GM23338 (cell line): ENCODE measurements around the gene ENTPD3. TPM values are rescaled to one million over a fixed set of nuclear protein-coding genes. Genes with fewer than 3 reads are reported as not detected.

Experiments
- ATAC-seq: fragments of 200-7000 bp; cut with Tn5 transposase; 3 replicates; pipeline ENCODE4 v1.9.1; 2020
- DNase-seq: peaks from one replicate; pipeline ENCODE4 v3.0.0-alpha.2; 2015; ENCODE audit warnings: low spot score
- H2AFZ ChIP-seq: fragments of 200-600 bp; sonication (generic); 2 replicates; pipeline ENCODE4 v1.8.0; 2016; ENCODE audit warnings: antibody characterized with exemption, mild to moderate bottlenecking, moderate library complexity
- H3F3A ChIP-seq: fragments of 200-600 bp; sonication (generic); replicated peaks from 2 replicates; pipeline ENCODE4 v1.8.0; 2017; ENCODE audit warnings: antibody characterized with exemption, mixed run types, low read depth
- H3K27ac ChIP-seq: fragments of 200-600 bp; sonication (generic); 2 replicates; pipeline ENCODE4 v1.6.1; 2016; ENCODE audit warnings: low read depth
- H3K27me3 ChIP-seq: fragments of 200-600 bp; sonication (generic); 2 replicates; pipeline ENCODE4 v1.8.0; 2016; ENCODE audit warnings: mild to moderate bottlenecking, mixed run types, moderate library complexity; ENCODE audit not compliant: insufficient read depth
- H3K36me3 ChIP-seq: fragments of 200-600 bp; sonication (generic); 2 replicates; pipeline ENCODE4 v1.8.0; 2016; ENCODE audit warnings: mild to moderate bottlenecking; ENCODE audit not compliant: insufficient read depth
- H3K4me1 ChIP-seq: fragments of 200-600 bp; sonication (generic); 2 replicates; pipeline ENCODE4 v1.8.0; 2016; ENCODE audit warnings: mild to moderate bottlenecking, moderate library complexity; ENCODE audit not compliant: insufficient read depth
- H3K4me2 ChIP-seq: fragments of 200-600 bp; sonication (generic); 2 replicates; pipeline ENCODE4 v1.7.1; 2017; ENCODE audit warnings: mixed run types
- H3K4me3 ChIP-seq: fragments of 200-600 bp; sonication (generic); 2 replicates; pipeline ENCODE4 v1.6.1; 2016; ENCODE audit warnings: mixed run types
- H3K79me2 ChIP-seq: fragments of 200-600 bp; sonication (generic); replicated peaks from 2 replicates; pipeline ENCODE4 v1.8.0; 2017; ENCODE audit warnings: mild to moderate bottlenecking; ENCODE audit not compliant: insufficient read depth
- H3K9me2 ChIP-seq: fragments of 200-600 bp; sonication (generic); 2 replicates; pipeline ENCODE4 v1.8.0; 2017; ENCODE audit not compliant: insufficient read depth
- H4K20me1 ChIP-seq: fragments of 200-600 bp; sonication (generic); replicated peaks from 2 replicates; pipeline ENCODE4 v1.8.0; 2017; ENCODE audit warnings: mild to moderate bottlenecking; ENCODE audit not compliant: insufficient read depth
- H3K27ac Mint-ChIP-seq: 2 replicates; pipeline ENCODE4 v1.8.0; 2020; ENCODE audit warnings: inconsistent platforms, mild to moderate bottlenecking, moderate library complexity, mixed read lengths
- H3K27me3 Mint-ChIP-seq: 3 replicates; pipeline ENCODE4 v1.8.0; 2022; ENCODE audit warnings: low read depth, mild to moderate bottlenecking, moderate library complexity, mixed read lengths, inconsistent platforms; ENCODE audit not compliant: insufficient read depth, poor library complexity
- H3K36me3 Mint-ChIP-seq: 3 replicates; pipeline ENCODE4 v1.8.0; 2021; ENCODE audit warnings: low read depth, mild to moderate bottlenecking, inconsistent platforms, moderate library complexity, mixed read lengths
- H3K4me1 Mint-ChIP-seq: 3 replicates; pipeline ENCODE4 v1.8.0; 2020; ENCODE audit warnings: mild to moderate bottlenecking, inconsistent platforms, mixed read lengths
- H3K4me3 Mint-ChIP-seq: 3 replicates; pipeline ENCODE4 v1.8.0; 2021; ENCODE audit warnings: moderate library complexity, mild to moderate bottlenecking, inconsistent platforms, mixed read lengths
- H3K9me3 Mint-ChIP-seq: 3 replicates; pipeline ENCODE4 v1.8.0; 2020; ENCODE audit warnings: moderate library complexity, mild to moderate bottlenecking, inconsistent platforms, mixed read lengths
- CREB1 ChIP-seq: fragments of 250-450 bp; sonication (Bioruptor Pico); IDR thresholded peaks from 2 replicates; pipeline ENCODE4 v1.5.0; 2020; ENCODE audit warnings: low read depth, mild to moderate bottlenecking, moderate library complexity
- CTCF ChIP-seq, 2 experiments: fragments of 200-600 bp in 1 of 2; sonication (generic) in 1 of 2; conservative IDR thresholded peaks; 2 replicates each; pipeline versions ENCODE4 v1.5.1 to v1.6.1; 2016 to 2017; ENCODE audit warnings: antibody characterized with exemption in 2 of 2, low read depth in 2 of 2, mild to moderate bottlenecking in 2 of 2, moderate library complexity in 1 of 2
- EZH2 ChIP-seq: fragments of 200-600 bp; sonication (generic); IDR thresholded peaks from one replicate; pipeline ENCODE4 v1.8.0; 2017; ENCODE audit warnings: antibody characterized with exemption, mild to moderate bottlenecking, low read depth; ENCODE audit not compliant: unreplicated experiment
- JUNB ChIP-seq: IDR thresholded peaks from one replicate; pipeline ENCODE4 v1.6.1; 2016; ENCODE audit warnings: antibody characterized with exemption; ENCODE audit not compliant: unreplicated experiment
- NANOG ChIP-seq: IDR thresholded peaks from 2 replicates; pipeline ENCODE4 v1.6.1; 2016; ENCODE audit warnings: antibody characterized with exemption, borderline replicate concordance
- REST ChIP-seq: IDR thresholded peaks from one replicate; pipeline ENCODE4 v1.6.1; 2018; ENCODE audit warnings: antibody characterized with exemption; ENCODE audit not compliant: unreplicated experiment
- STAT1 ChIP-seq: IDR thresholded peaks from one replicate; pipeline ENCODE4 v1.6.1; 2016; ENCODE audit warnings: antibody characterized with exemption; ENCODE audit not compliant: unreplicated experiment
- ZNF114 ChIP-seq: fragments of 250-450 bp; sonication (Bioruptor Pico); IDR thresholded peaks from 2 replicates; pipeline ENCODE4 v1.5.0; 2020; ENCODE audit warnings: mild to moderate bottlenecking, moderate library complexity
- ZNF331 ChIP-seq: fragments of 250-450 bp; sonication (Bioruptor Pico); IDR thresholded peaks from 2 replicates; pipeline ENCODE4 v1.5.0; 2020; ENCODE audit warnings: low read depth, mild to moderate bottlenecking, moderate library complexity
- polyA plus RNA-seq: library from polyadenylated mRNA; unstranded; fragments of >200 nt; fragmentation: Nextera tagmentation; extraction: Ambion mirVana; gene quantifications from 2 replicates; pipeline ENCODE4 v1.2.1, GENCODE V29; 2016
- total RNA-seq: library from RNA; depleted of rRNA; stranded (reverse); fragments of >200 nt; shearing (Covaris generic); gene quantifications from 2 replicates; pipeline ENCODE4 v1.2.3, GENCODE V29; 2014
- TF ChIP-seq, protein P1 (sequence below): fragments of 250-450 bp; sonication (Bioruptor Pico); IDR thresholded peaks from 2 replicates; pipeline ENCODE4 v1.5.0; 2020; ENCODE audit warnings: mild to moderate bottlenecking, moderate library complexity

Gene ENTPD3
- total and polyA plus RNA-seq, 2 experiments from 2014 or later, result 0.32 to 0.63 TPM

DNA sequence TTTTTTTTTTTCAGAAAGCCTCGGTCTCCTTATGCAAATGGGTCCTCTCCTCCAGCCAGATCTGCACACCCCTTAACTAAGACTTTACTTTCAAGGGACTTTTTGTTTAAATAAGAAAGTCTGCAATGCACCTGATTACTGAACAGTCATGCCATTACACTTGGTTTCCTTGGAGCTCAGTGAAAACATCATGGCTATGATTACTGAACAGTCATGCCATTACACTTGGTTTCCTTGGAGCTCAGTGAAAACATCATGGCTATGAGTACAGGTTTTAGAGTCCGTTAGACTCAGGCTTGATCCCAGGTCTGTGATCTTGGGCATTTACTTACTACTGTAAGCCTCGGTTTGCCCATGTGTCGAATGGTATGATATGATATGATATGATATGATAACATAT lies 10.1 kb downstream of the ENTPD3 start:
- Histone ChIP-seq H3K4me2 (no peak overlapping the region), H3K4me1 (no peaks in the 10 kb centered on the region), H2AFZ (no peak overlapping the region), H3K4me3 (no peak overlapping the region), H3K36me3 (no peaks in the 10 kb centered on the region), H3K27me3 (no peaks in the 10 kb centered on the region), H3K9me2 (no peaks in the 10 kb centered on the region), H3F3A (no peaks in the 10 kb centered on the region), H3K79me2 (no peaks in the 10 kb centered on the region), H4K20me1 (no peaks in the 10 kb centered on the region), H3K27ac (no peak overlapping the region)
- no peak for ATAC-seq
- Mint-ChIP-seq H3K9me3 (no peaks in the 10 kb centered on the region), H3K4me1 (no peaks in the 10 kb centered on the region), H3K36me3 (no peaks in the 10 kb centered on the region; the same call in 2 of the 3 replicates), H3K27me3 (peaks cover 5% of the 10 kb centered on the region), H3K27ac (no peak overlapping the region), H3K4me3 (no peak overlapping the region)
- no peak for DNase-seq
- TF ChIP-seq JUNB (no peak), REST (no peak), CREB1 (no peak), EZH2 (no peak), ZNF114 (CRISPR knock-in tag) (no peak), CTCF (conservative IDR thresholded peaks at IDR 0.05; ENCODE audit: low read depth in 2 of 2) (no peak), ZNF331 (CRISPR knock-in tag) (no peak), NANOG (no peak), STAT1 (no peak)
- TF ChIP-seq, protein P1, sequence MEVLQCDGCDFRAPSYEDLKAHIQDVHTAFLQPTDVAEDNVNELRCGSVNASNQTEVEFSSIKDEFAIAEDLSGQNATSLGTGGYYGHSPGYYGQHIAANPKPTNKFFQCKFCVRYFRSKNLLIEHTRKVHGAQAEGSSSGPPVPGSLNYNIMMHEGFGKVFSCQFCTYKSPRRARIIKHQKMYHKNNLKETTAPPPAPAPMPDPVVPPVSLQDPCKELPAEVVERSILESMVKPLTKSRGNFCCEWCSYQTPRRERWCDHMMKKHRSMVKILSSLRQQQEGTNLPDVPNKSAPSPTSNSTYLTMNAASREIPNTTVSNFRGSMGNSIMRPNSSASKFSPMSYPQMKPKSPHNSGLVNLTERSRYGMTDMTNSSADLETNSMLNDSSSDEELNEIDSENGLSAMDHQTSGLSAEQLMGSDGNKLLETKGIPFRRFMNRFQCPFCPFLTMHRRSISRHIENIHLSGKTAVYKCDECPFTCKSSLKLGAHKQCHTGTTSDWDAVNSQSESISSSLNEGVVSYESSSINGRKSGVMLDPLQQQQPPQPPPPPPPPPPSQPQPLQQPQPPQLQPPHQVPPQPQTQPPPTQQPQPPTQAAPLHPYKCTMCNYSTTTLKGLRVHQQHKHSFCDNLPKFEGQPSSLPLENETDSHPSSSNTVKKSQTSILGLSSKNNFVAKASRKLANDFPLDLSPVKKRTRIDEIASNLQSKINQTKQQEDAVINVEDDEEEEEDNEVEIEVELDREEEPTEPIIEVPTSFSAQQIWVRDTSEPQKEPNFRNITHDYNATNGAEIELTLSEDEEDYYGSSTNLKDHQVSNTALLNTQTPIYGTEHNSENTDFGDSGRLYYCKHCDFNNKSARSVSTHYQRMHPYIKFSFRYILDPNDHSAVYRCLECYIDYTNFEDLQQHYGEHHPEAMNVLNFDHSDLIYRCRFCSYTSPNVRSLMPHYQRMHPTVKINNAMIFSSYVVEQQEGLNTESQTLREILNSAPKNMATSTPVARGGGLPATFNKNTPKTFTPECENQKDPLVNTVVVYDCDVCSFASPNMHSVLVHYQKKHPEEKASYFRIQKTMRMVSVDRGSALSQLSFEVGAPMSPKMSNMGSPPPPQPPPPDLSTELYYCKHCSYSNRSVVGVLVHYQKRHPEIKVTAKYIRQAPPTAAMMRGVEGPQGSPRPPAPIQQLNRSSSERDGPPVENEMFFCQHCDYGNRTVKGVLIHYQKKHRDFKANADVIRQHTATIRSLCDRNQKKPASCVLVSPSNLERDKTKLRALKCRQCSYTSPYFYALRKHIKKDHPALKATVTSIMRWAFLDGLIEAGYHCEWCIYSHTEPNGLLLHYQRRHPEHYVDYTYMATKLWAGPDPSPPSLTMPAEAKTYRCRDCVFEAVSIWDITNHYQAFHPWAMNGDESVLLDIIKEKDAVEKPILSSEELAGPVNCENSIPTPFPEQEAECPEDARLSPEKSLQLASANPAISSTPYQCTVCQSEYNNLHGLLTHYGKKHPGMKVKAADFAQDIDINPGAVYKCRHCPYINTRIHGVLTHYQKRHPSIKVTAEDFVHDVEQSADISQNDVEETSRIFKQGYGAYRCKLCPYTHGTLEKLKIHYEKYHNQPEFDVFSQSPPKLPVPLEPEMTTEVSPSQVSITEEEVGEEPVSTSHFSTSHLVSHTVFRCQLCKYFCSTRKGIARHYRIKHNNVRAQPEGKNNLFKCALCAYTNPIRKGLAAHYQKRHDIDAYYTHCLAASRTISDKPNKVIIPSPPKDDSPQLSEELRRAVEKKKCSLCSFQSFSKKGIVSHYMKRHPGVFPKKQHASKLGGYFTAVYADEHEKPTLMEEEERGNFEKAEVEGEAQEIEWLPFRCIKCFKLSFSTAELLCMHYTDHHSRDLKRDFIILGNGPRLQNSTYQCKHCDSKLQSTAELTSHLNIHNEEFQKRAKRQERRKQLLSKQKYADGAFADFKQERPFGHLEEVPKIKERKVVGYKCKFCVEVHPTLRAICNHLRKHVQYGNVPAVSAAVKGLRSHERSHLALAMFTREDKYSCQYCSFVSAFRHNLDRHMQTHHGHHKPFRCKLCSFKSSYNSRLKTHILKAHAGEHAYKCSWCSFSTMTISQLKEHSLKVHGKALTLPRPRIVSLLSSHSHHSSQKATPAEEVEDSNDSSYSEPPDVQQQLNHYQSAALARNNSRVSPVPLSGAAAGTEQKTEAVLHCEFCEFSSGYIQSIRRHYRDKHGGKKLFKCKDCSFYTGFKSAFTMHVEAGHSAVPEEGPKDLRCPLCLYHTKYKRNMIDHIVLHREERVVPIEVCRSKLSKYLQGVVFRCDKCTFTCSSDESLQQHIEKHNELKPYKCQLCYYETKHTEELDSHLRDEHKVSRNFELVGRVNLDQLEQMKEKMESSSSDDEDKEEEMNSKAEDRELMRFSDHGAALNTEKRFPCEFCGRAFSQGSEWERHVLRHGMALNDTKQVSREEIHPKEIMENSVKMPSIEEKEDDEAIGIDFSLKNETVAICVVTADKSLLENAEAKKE (CRISPR knock-in tag), result no peak
